HL-60 (cell line): ENCODE data around the gene ATF3.

ENCODE experiments used
- DNase-seq, 2 experiments: peaks; one replicate each; pipeline ENCODE4 v3.0.0-alpha.2; 2010 to 2020; ENCODE audit warnings: low read depth in 1 of 2, low spot score in 1 of 2
- H3K27ac ChIP-seq: fragments of 250-450 bp; sonication (Bioruptor Pico); replicated peaks from 2 replicates; pipeline ENCODE4 v1.5.1; 2020; ENCODE audit warnings: mild to moderate bottlenecking, moderate library complexity
- H3K27me3 ChIP-seq: fragments of 250-450 bp; sonication (Bioruptor Pico); 2 replicates; pipeline ENCODE4 v1.5.1; 2021; ENCODE audit warnings: mild to moderate bottlenecking, moderate library complexity; ENCODE audit not compliant: insufficient read depth, poor library complexity, severe bottlenecking
- H3K4me3 ChIP-seq: replicated peaks from 2 replicates; pipeline ENCODE4 v1.5.1; 2011; ENCODE audit warnings: mild to moderate bottlenecking, control low read depth, low read length; ENCODE audit not compliant: insufficient read depth
- GABPA ChIP-seq: IDR thresholded peaks from 2 replicates; pipeline ENCODE4 v1.6.1; 2012; ENCODE audit warnings: low read depth
- POLR2AphosphoS5 ChIP-seq: IDR thresholded peaks from 2 replicates; pipeline ENCODE4 v1.6.1; 2012; ENCODE audit warnings: low read depth
- REST ChIP-seq: IDR thresholded peaks from 2 replicates; pipeline ENCODE4 v1.6.1; 2012; ENCODE audit warnings: low read depth; ENCODE audit not compliant: insufficient replicate concordance
- SPI1 ChIP-seq: IDR thresholded peaks from 2 replicates; pipeline ENCODE4 v1.6.1; 2012; ENCODE audit warnings: low read depth, mild to moderate bottlenecking, borderline replicate concordance
- TF ChIP-seq, protein P1 (sequence below): IDR thresholded peaks from one replicate; pipeline ENCODE4 v1.5.1; 2011; ENCODE audit warnings: low read length, control low read depth, inconsistent platforms; ENCODE audit not compliant: insufficient read depth

ATF3 gene

DNA sequence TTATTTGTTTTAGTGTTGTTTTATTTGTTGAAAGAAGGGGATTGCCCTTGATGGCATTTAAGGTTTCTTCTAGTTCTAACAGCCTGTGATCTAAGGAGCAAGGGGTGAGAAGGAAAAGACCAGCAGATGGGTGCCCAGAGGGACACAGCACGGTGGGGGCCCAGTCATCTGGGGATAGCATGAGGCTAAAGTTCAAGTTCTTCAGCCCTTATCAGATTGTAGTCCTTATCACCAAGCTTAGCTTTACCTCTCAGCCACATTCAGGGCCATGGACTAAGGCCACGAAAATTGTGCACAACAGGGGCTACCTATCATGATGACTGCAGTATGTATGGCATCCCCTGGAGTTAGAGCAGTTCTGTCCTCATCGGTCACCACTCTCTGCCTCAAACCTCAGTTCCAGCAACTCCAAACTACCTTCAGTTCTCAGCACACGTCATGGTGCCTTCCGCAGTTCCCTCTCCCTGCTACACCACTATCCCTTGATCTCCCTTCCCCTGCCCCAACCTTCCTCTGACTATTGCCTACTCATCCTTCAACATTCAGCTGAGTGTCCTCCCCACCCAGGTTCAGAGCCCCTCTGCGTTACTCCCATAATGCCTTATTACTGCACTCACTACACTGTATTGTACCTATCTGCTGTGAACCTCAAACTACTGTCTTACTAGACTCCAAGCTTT, 36.4 kb downstream of the ATF3 start:
- H3K27me3 ChIP-seq = no peaks in the 10 kb centered on the region
- H3K4me3 ChIP-seq = no peak overlapping the region
- no peak for DNase-seq
- no peak overlapping the region for H3K27ac ChIP-seq
- no peak for TF ChIP-seq POLR2AphosphoS5

- H3K27ac ChIP-seq = no peak overlapping the region
- no peak for DNase-seq
- no peaks in the 10 kb centered on the region for H3K27me3 ChIP-seq
- TF ChIP-seq GABPA (no peak), SPI1 (no peak), REST (no peak), POLR2AphosphoS5 (no peak)
- TF ChIP-seq, protein P1, sequence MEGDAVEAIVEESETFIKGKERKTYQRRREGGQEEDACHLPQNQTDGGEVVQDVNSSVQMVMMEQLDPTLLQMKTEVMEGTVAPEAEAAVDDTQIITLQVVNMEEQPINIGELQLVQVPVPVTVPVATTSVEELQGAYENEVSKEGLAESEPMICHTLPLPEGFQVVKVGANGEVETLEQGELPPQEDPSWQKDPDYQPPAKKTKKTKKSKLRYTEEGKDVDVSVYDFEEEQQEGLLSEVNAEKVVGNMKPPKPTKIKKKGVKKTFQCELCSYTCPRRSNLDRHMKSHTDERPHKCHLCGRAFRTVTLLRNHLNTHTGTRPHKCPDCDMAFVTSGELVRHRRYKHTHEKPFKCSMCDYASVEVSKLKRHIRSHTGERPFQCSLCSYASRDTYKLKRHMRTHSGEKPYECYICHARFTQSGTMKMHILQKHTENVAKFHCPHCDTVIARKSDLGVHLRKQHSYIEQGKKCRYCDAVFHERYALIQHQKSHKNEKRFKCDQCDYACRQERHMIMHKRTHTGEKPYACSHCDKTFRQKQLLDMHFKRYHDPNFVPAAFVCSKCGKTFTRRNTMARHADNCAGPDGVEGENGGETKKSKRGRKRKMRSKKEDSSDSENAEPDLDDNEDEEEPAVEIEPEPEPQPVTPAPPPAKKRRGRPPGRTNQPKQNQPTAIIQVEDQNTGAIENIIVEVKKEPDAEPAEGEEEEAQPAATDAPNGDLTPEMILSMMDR = no peak
- no peak overlapping the region for H3K4me3 ChIP-seq
These were observed 37.3 kb downstream of the ATF3 start for GRCh38 chr1:212645546-212646543.

DNA sequence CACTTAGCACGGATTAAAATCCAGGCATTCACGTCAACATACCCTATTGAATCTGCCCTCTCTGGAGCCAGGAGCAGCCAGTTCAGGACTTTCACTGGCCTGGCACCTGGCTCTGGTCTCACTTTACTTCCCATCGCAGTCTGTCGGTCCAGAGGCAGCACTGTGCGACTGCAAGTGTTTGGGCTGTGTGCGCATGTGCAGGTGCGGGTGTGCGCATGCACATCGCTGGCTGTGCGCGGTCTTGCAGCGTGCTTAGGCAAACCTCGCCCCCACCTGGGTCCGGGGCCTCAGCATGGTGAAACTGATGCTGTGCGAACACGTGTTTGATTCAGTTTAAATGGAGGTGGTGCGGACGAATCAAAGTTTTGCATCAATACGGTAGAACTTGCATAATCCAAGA, 38.0 kb downstream of the ATF3 start:
- no peaks in the 10 kb centered on the region for H3K27me3 ChIP-seq
- no peak overlapping the region for H3K4me3 ChIP-seq
- no peak overlapping the region for H3K27ac ChIP-seq
- TF ChIP-seq SPI1 = no peak
- no peak for TF ChIP-seq POLR2AphosphoS5
- TF ChIP-seq GABPA = no peak
- TF ChIP-seq, protein P1 = no peak
- TF ChIP-seq REST = no peak
- no peak for DNase-seq

GRCh38 chr1:212647004-212647403, 38.4 kb downstream of the ATF3 start:
- DNase-seq = no peak
- Histone ChIP-seq H3K4me3 (no peak overlapping the region), H3K27me3 (no peaks in the 10 kb centered on the region), H3K27ac (no peak overlapping the region)
- TF ChIP-seq SPI1 = no peak
- TF ChIP-seq REST = no peak
- no peak for TF ChIP-seq GABPA
- TF ChIP-seq, protein P1 = no peak
- no peak for TF ChIP-seq POLR2AphosphoS5
